A673 (cell line): ENCODE results near the gene FAM47E. TPM values are rescaled to one million over a fixed set of nuclear protein-coding genes. Genes with fewer than 3 reads are reported as not detected.

Experiments used
- BruUV-seq: library from RNA; stranded (reverse); fragments of 400-500 nt; replicated peaks from 2 replicates; lab custom pipeline; 2021; lab: Mats Ljungman, UMichigan
- CTCF ChIA-PET: fragments of 300-600 bp; sonication (Branson Sonifier 250); formaldehyde crosslinking; loops from one replicate; lab custom pipeline; 2022; ENCODE audit warnings: antibody characterized with exemption; lab: Charles Lee
- POLR2A ChIA-PET: fragments of 300-600 bp; sonication (Branson Sonifier 250); formaldehyde crosslinking; loops from one replicate; lab custom pipeline; 2022; ENCODE audit warnings: antibody characterized with exemption; ENCODE audit not compliant: low non-redundant PET; lab: Charles Lee
- DNase-seq: peaks from one replicate; pipeline ENCODE4 v3.0.0-alpha.2; 2015; ENCODE audit warnings: low spot score
- H3K27ac ChIP-seq: fragments of 200-600 bp; sonication (generic); 2 replicates; pipeline ENCODE4 v1.5.1; 2016; ENCODE audit warnings: mixed run types, low read depth, mild to moderate bottlenecking, mixed read lengths, antibody characterized with exemption, low read length; ENCODE audit not compliant: poor library complexity, severe bottlenecking
- H3K27me3 ChIP-seq: fragments of 200-600 bp; sonication (generic); replicated peaks from 2 replicates; pipeline ENCODE4 v1.6.1; 2017; ENCODE audit warnings: mixed run types, low read depth, mild to moderate bottlenecking, mixed read lengths, antibody characterized with exemption, low read length; ENCODE audit not compliant: insufficient read depth, poor library complexity
- H3K36me3 ChIP-seq: fragments of 200-600 bp; sonication (generic); 2 replicates; pipeline ENCODE4 v1.6.1; 2016; ENCODE audit warnings: mixed run types, mild to moderate bottlenecking, mixed read lengths, antibody characterized with exemption, low read length; ENCODE audit not compliant: insufficient read depth, poor library complexity, severe bottlenecking
- H3K4me1 ChIP-seq: fragments of 200-600 bp; sonication (generic); 2 replicates; pipeline ENCODE4 v1.6.1; 2017; ENCODE audit warnings: mixed run types, mild to moderate bottlenecking, mixed read lengths, antibody characterized with exemption, low read length; ENCODE audit not compliant: insufficient read depth, poor library complexity, severe bottlenecking
- H3K4me3 ChIP-seq: fragments of 200-600 bp; sonication (generic); 2 replicates; pipeline ENCODE4 v1.5.1; 2016; ENCODE audit warnings: low read depth, mixed run types, mild to moderate bottlenecking, mixed read lengths, low read length; ENCODE audit not compliant: poor library complexity, severe bottlenecking
- H3K9me3 ChIP-seq: fragments of 200-600 bp; sonication (generic); 2 replicates; pipeline ENCODE4 v1.6.1; 2016; ENCODE audit warnings: mixed run types, low read depth, mild to moderate bottlenecking, mixed read lengths, antibody characterized with exemption, low read length; ENCODE audit not compliant: poor library complexity, severe bottlenecking
- CTCF ChIP-seq: fragments of 300-800, 200-600 bp; sonication (generic); conservative IDR thresholded peaks from 2 replicates; pipeline ENCODE4 v1.5.1; 2017; ENCODE audit warnings: low read depth, mild to moderate bottlenecking, antibody characterized with exemption, low read length, moderate library complexity, mixed read lengths
- EZH2 ChIP-seq: fragments of 200-600 bp; sonication (generic); IDR thresholded peaks from 2 replicates; pipeline ENCODE4 v1.6.1; 2017; ENCODE audit warnings: borderline replicate concordance, low read depth, mild to moderate bottlenecking, mixed read lengths, antibody characterized with exemption, low read length; ENCODE audit not compliant: poor library complexity, severe bottlenecking
- intact Hi-C: fragments of 100-400 bp; cut with micrococcal nuclease; formaldehyde crosslinking; loops from one replicate; pipeline ENCODE4 v1.10.0; 2022; ENCODE audit not compliant: unreplicated experiment
- total RNA-seq: library from RNA; stranded (reverse); gene quantifications from 2 replicates; pipeline ENCODE4 v1.2.3, GENCODE V29; 2021

The FAM47E gene
- total RNA-seq, 1 experiment from 2014 or later, result 0.21 TPM

GRCh38 chr4:76226418-76226817 lies 25.1 kb upstream of the FAM47E start:
- Histone ChIP-seq H3K36me3 (no peaks in the 10 kb centered on the region), H3K27me3 (no peaks in the 10 kb centered on the region), H3K27ac (no peak overlapping the region), H3K9me3 (no peaks in the 10 kb centered on the region), H3K4me1 (no peaks in the 10 kb centered on the region), H3K4me3 (no peak overlapping the region)
- TF ChIP-seq EZH2 (no peak), CTCF (no peak)
- ChIA-PET CTCF (no interaction called here), POLR2A (no interaction called here)
- no TSS peak for BruUV-seq
- intact Hi-C loops, result no loop called here
- no peak for DNase-seq

GRCh38 chr4:76232681-76233080 lies 18.8 kb upstream of the FAM47E start:
- H3K27me3 ChIP-seq, result no peaks in the 10 kb centered on the region
- TF ChIP-seq EZH2 (no peak), CTCF (no peak)
- H3K9me3 ChIP-seq, result no peaks in the 10 kb centered on the region
- no peaks in the 10 kb centered on the region for H3K4me1 ChIP-seq
- no peak overlapping the region for H3K27ac ChIP-seq
- H3K36me3 ChIP-seq, result no peaks in the 10 kb centered on the region
- no peak overlapping the region for H3K4me3 ChIP-seq
- ChIA-PET POLR2A (no interaction called here), CTCF (no interaction called here)
- DNase-seq, result no peak
- no TSS peak for BruUV-seq
- intact Hi-C loops, result no loop called here

DNA sequence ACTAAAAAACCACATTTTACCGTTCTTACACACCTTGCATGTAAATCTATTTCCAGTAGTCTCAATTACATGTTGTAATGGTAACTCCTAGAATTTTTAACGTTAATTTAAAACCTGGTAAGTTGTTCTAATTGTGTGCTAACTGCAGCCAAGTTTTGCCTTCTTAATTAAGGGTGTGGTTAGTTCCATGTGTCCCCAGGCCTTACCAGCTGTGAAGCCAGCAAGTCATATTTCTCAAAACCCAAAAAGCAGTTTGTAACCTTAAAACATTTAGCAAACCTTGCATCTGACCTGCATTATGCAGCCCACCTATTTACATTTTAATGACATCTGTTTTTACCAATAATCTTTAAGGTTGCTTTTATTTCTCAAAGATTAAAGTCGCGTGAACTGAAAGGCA lies 18.4 kb upstream of the FAM47E start:
- Histone ChIP-seq H3K4me1 (no peaks in the 10 kb centered on the region), H3K4me3 (no peak overlapping the region), H3K36me3 (no peaks in the 10 kb centered on the region), H3K27ac (no peak overlapping the region), H3K9me3 (no peaks in the 10 kb centered on the region), H3K27me3 (no peaks in the 10 kb centered on the region)
- POLR2A ChIA-PET, result no interaction called here
- DNase-seq, result no peak
- intact Hi-C loops, result no loop called here
- TF ChIP-seq EZH2, result no peak
- TF ChIP-seq CTCF, result no peak
- CTCF ChIA-PET, result no interaction called here
- no TSS peak for BruUV-seq
